ES-I3 (cell line): ENCODE data around the gene KARS1.

Source experiments
- H3K36me3 ChIP-seq: 2 replicates; pipeline ENCODE4 v1.6.1; 2013; ENCODE audit warnings: mild to moderate bottlenecking, low read length, control low read depth, moderate library complexity; ENCODE audit not compliant: insufficient read depth
- H3K4me1 ChIP-seq: 2 replicates; pipeline ENCODE4 v1.6.1; 2013; ENCODE audit warnings: mild to moderate bottlenecking, control low read depth, low read length; ENCODE audit not compliant: insufficient read depth
- H3K9ac ChIP-seq: 2 replicates; pipeline ENCODE4 v1.6.1; 2013; ENCODE audit warnings: low read depth, mild to moderate bottlenecking, low read length, moderate library complexity
- H3K9me3 ChIP-seq: 2 replicates; pipeline ENCODE4 v1.6.1; 2013; ENCODE audit warnings: mild to moderate bottlenecking, low read length, moderate library complexity; ENCODE audit not compliant: control insufficient read depth, insufficient read depth

The KARS1 gene

GRCh38 chr16:75647492-75648264 is at the start of gene KARS1, which contains the start of gene TERF2IP:
TSS of gene KARS1 (minus strand) at chr16:75647665. CDS start at chr16:75647639, 26 bp downstream.
TSS of gene TERF2IP (plus strand) at chr16:75647773. CDS start at chr16:75647883, 110 bp downstream.
- Histone ChIP-seq H3K4me1 (peaks cover 5% of the 10 kb centered on the region; the same call in 1 of the 2 replicates), H3K36me3 (peaks cover 11% of the 10 kb centered on the region)

GRCh38 chr16:75695708-75696107 is 48.2 kb upstream of the KARS1 start:
- Histone ChIP-seq H3K9ac (no peak overlapping the region), H3K4me1 (no peaks in the 10 kb centered on the region), H3K9me3 (no peaks in the 10 kb centered on the region), H3K36me3 (no peaks in the 10 kb centered on the region)

More at GRCh38 chr16:75647492-75648264, at the start of gene KARS1, which contains the start of gene TERF2IP:
- H3K9me3 ChIP-seq, result no peaks in the 10 kb centered on the region; the same call in 1 of the 2 replicates
- H3K9ac ChIP-seq, result peak within 1 kb of the TSS; percentile 98

- Histone ChIP-seq H3K9me3 (peaks cover 10% of the 10 kb centered on the region), H3K9ac (no peak overlapping the region), H3K36me3 (no peaks in the 10 kb centered on the region), H3K4me1 (no peaks in the 10 kb centered on the region)
These were observed 39.9 kb upstream of the KARS1 start for GRCh38 chr16:75687361-75687760.

- peaks cover 10% of the 10 kb centered on the region for H3K9me3 ChIP-seq
- no peak overlapping the region for H3K9ac ChIP-seq
- H3K4me1 ChIP-seq, result no peaks in the 10 kb centered on the region
- no peaks in the 10 kb centered on the region for H3K36me3 ChIP-seq
These were observed 34.8 kb upstream of the KARS1 start for GRCh38 chr16:75682308-75682707.

- no peaks in the 10 kb centered on the region for H3K36me3 ChIP-seq
- peaks cover 2% of the 10 kb centered on the region for H3K9me3 ChIP-seq
- H3K4me1 ChIP-seq, result no peaks in the 10 kb centered on the region
- no peak overlapping the region for H3K9ac ChIP-seq
These were observed 31.9 kb upstream of the KARS1 start for GRCh38 chr16:75679366-75679765.

GRCh38 chr16:75676909-75677308 is 29.4 kb upstream of the KARS1 start, which contains the start of gene CPHXL2:
TSS of gene CPHXL2 (minus strand) at chr16:75677009. CDS start at chr16:75676999, 10 bp downstream.
- H3K9ac ChIP-seq, result no peak within 1 kb of the TSS
- no peaks in the 10 kb centered on the region for H3K4me1 ChIP-seq
- no peaks in the 10 kb centered on the region for H3K9me3 ChIP-seq
- no peaks in the 10 kb centered on the region for H3K36me3 ChIP-seq

- no peaks in the 10 kb centered on the region for H3K36me3 ChIP-seq
- H3K4me1 ChIP-seq, result no peaks in the 10 kb centered on the region
- no peak overlapping the region for H3K9ac ChIP-seq
- no peaks in the 10 kb centered on the region for H3K9me3 ChIP-seq
These were observed 20.0 kb upstream of the KARS1 start for GRCh38 chr16:75667503-75667902.

- peaks cover 6% of the 10 kb centered on the region for H3K36me3 ChIP-seq
- no peaks in the 10 kb centered on the region for H3K4me1 ChIP-seq
- no peak overlapping the region for H3K9ac ChIP-seq
- H3K9me3 ChIP-seq, result no peaks in the 10 kb centered on the region
These were observed 13.3 kb upstream of the KARS1 start for GRCh38 chr16:75660726-75661302.

- Histone ChIP-seq H3K9me3 (no peaks in the 10 kb centered on the region), H3K36me3 (peaks cover 6% of the 10 kb centered on the region), H3K9ac (no peak overlapping the region), H3K4me1 (no peaks in the 10 kb centered on the region)
These were observed 12.9 kb upstream of the KARS1 start for GRCh38 chr16:75660321-75660720.

- H3K36me3 ChIP-seq, result peaks cover 6% of the 10 kb centered on the region
- H3K4me1 ChIP-seq, result no peaks in the 10 kb centered on the region
- H3K9ac ChIP-seq, result no peak overlapping the region
- no peaks in the 10 kb centered on the region for H3K9me3 ChIP-seq
These were observed 10.7 kb upstream of the KARS1 start for GRCh38 chr16:75658175-75658574.

GRCh38 chr16:75653922-75654321 is 6.5 kb upstream of the KARS1 start:
- no peak overlapping the region for H3K9ac ChIP-seq
- no peaks in the 10 kb centered on the region for H3K4me1 ChIP-seq
- H3K36me3 ChIP-seq, result peaks cover 6% of the 10 kb centered on the region
- H3K9me3 ChIP-seq, result no peaks in the 10 kb centered on the region; the same call in 1 of the 2 replicates

GRCh38 chr16:75648265-75649076 is 1.0 kb upstream of the KARS1 start:
- H3K36me3 ChIP-seq, result peaks cover 10% of the 10 kb centered on the region
- H3K4me1 ChIP-seq, result peaks cover 5% of the 10 kb centered on the region; the same call in 1 of the 2 replicates
- peak overlapping the region; percentile 98 for H3K9ac ChIP-seq
- no peaks in the 10 kb centered on the region; the same call in 1 of the 2 replicates for H3K9me3 ChIP-seq

GRCh38 chr16:75647112-75647491 is 363 bp downstream of the KARS1 start:
- H3K36me3 ChIP-seq, result peaks cover 13% of the 10 kb centered on the region
- H3K9ac ChIP-seq, result peak overlapping the region; percentile 98
- H3K4me1 ChIP-seq, result peaks cover 5% of the 10 kb centered on the region; the same call in 1 of the 2 replicates
- H3K9me3 ChIP-seq, result no peaks in the 10 kb centered on the region; the same call in 1 of the 2 replicates
